Measurements from ENCODE around the gene PDE8A. TPM values are rescaled to one million over a fixed set of nuclear protein-coding genes. Genes with fewer than 3 reads are reported as not detected.
"Not testable (repeated sequence)": the region's sequence is repeated elsewhere in the genome, so short reads cannot be mapped to it uniquely, and the experiment has no call there.

Gene PDE8A
- total RNA-seq, 1 donor from 2014 or later, result 26.0 TPM

- not testable (repeated sequence) for DNase-seq
Observed at GRCh38 chr15:85185350-85185749, 203.7 kb downstream of the PDE8A start.

- not testable (repeated sequence) for DNase-seq
Observed at GRCh38 chr15:85188171-85188577, 206.5 kb downstream of the PDE8A start.

Small RNA genes within 50 kb of the gene (small RNA-seq; reads per million reads assigned to genes)
- gene AC044860.2 (not detected), gene RNU6-339P (not detected), gene RNU6-796P (not detected)

Other genes starting within 250 kb of the PDE8A start
- gene ZNF592, start 233.3 kb upstream of the PDE8A start, total RNA-seq, result 6.4 TPM
- 1.6 TPM for gene ALPK3, start 164.5 kb upstream of the PDE8A start, total RNA-seq
- gene SLC28A1, start 97.2 kb upstream of the PDE8A start, total RNA-seq, result not detected